Measurements from ENCODE around the gene MTARC2.

Gene MTARC2

GRCh38 chr1:220804202-220804586 is 56.1 kb downstream of the MTARC2 start:
- DNase-seq (ENCODE audit: low spot score), result no peak

GRCh38 chr1:220806408-220806807 is 58.3 kb downstream of the MTARC2 start:
- DNase-seq (ENCODE audit: low spot score), result no peak

GRCh38 chr1:220807726-220808125 is 59.6 kb downstream of the MTARC2 start:
- DNase-seq (ENCODE audit: low spot score), result no peak

- DNase-seq (ENCODE audit: low spot score), result no peak
These were observed 60.4 kb downstream of the MTARC2 start for GRCh38 chr1:220808345-220809186.

- no peak for DNase-seq (ENCODE audit: low spot score)
These were observed 61.0 kb downstream of the MTARC2 start for GRCh38 chr1:220809187-220809550.

- no peak for DNase-seq (ENCODE audit: low spot score)
These were observed 61.6 kb downstream of the MTARC2 start for GRCh38 chr1:220809704-220810103.

GRCh38 chr1:220810179-220810653 is 62.1 kb downstream of the MTARC2 start:
- peak; percentile 50 for DNase-seq (ENCODE audit: low spot score)

GRCh38 chr1:220810963-220811362 is 62.8 kb downstream of the MTARC2 start:
- DNase-seq (ENCODE audit: low spot score), result no peak

- DNase-seq (ENCODE audit: low spot score), result no peak
These were observed 63.6 kb downstream of the MTARC2 start for GRCh38 chr1:220811695-220812094.

GRCh38 chr1:220812308-220812707 is 64.2 kb downstream of the MTARC2 start:
- DNase-seq (ENCODE audit: low spot score), result no peak

- no peak for DNase-seq (ENCODE audit: low spot score)
These were observed 64.9 kb downstream of the MTARC2 start for GRCh38 chr1:220813013-220813412.

GRCh38 chr1:220815409-220815808 is 67.3 kb downstream of the MTARC2 start:
- DNase-seq (ENCODE audit: low spot score), result no peak

GRCh38 chr1:220817907-220818306 is 69.8 kb downstream of the MTARC2 start:
- no peak for DNase-seq (ENCODE audit: low spot score)

- no peak for DNase-seq (ENCODE audit: low spot score)
These were observed 70.5 kb downstream of the MTARC2 start for GRCh38 chr1:220818421-220819173.

GRCh38 chr1:220819467-220820026 is 71.4 kb downstream of the MTARC2 start:
- no peak for DNase-seq (ENCODE audit: low spot score)

GRCh38 chr1:220824031-220824989 is 76.2 kb downstream of the MTARC2 start:
- no peak for DNase-seq (ENCODE audit: low spot score)

- DNase-seq (ENCODE audit: low spot score), result no peak
These were observed 77.9 kb downstream of the MTARC2 start for GRCh38 chr1:220825819-220826551.

GRCh38 chr1:220826729-220827128 is 78.6 kb downstream of the MTARC2 start:
- DNase-seq (ENCODE audit: low spot score), result no peak

- no peak for DNase-seq (ENCODE audit: low spot score)
These were observed 79.5 kb downstream of the MTARC2 start for GRCh38 chr1:220827445-220828178.

GRCh38 chr1:220828179-220828490 is 80.0 kb downstream of the MTARC2 start:
- no peak for DNase-seq (ENCODE audit: low spot score)
